Measurements from ENCODE around the gene FAM107A. TPM values are rescaled to one million over a fixed set of nuclear protein-coding genes. Genes with fewer than 3 reads are reported as not detected.

The FAM107A gene
- total and polyA plus RNA-seq, 2 of the 13 experiments (the other 11 are each of a cell fraction or from before 2014, with no cell fraction given): not detected

DNA sequence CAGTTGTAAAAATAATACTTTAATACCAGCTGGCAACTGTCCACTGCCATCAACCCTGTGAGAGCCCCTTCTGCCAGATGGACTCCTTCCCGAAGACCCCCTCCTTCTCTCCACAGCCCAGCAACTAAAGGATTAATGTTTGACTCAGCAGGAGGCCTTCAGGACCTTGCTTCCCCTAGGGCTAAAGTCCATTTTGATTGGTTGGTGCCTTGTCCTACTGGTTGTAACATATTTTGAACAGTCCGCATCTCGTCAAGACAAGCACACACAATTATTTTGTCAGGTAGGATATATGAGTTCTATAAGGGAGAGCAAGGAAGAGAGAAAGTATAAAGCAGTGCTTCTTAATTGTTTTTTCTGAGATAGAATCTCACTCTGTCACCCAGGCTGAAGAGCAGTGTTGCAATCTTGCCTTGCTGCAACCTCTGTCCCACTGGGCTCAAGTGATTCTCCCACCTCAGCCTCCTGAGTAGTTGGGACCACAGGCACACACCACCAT, 58.9 kb downstream of the FAM107A start (continued):
- TF ChIP-seq ATF7-NPFF (CRISPR knock-in tag; IDR thresholded peaks at IDR 0.05; ENCODE audit: low read depth) (no peak), KDM6A (CRISPR knock-in tag; IDR thresholded peaks at IDR 0.05; ENCODE audit: low read depth) (peak; percentile 49; the same call in 1 of the 2 replicates), ZNF44 (CRISPR knock-in tag; IDR thresholded peaks at IDR 0.05) (no peak), MAFG (CRISPR knock-in tag; IDR thresholded peaks at IDR 0.05) (no peak), SRSF1 (optimal IDR thresholded peaks at IDR 0.05; ENCODE audit: low read depth, low read length) (no peak), NFRKB (IDR thresholded peaks at IDR 0.05) (no peak), MXD4 (CRISPR knock-in tag; IDR thresholded peaks at IDR 0.05) (no peak), SMAD1 (CRISPR knock-in tag; IDR thresholded peaks at IDR 0.05; ENCODE audit: borderline replicate concordance, low read depth) (no peak), ZNF75D (CRISPR knock-in tag; IDR thresholded peaks at IDR 0.05; ENCODE audit: borderline replicate concordance) (no peak), CHCHD3 (CRISPR knock-in tag; IDR thresholded peaks at IDR 0.05) (no peak), ZNF441 (CRISPR knock-in tag; IDR thresholded peaks at IDR 0.05; ENCODE audit: borderline replicate concordance) (no peak), ZNF263 (CRISPR knock-in tag; IDR thresholded peaks at IDR 0.05) (no peak), FOXC1 (CRISPR knock-in tag; IDR thresholded peaks at IDR 0.05; ENCODE audit: borderline replicate concordance) (no peak), ZNF552 (CRISPR knock-in tag; IDR thresholded peaks at IDR 0.05; ENCODE audit: borderline replicate concordance) (no peak), MATR3 (CRISPR knock-in tag; IDR thresholded peaks at IDR 0.05) (no peak), KDM5B (CRISPR knock-in tag; IDR thresholded peaks at IDR 0.05; ENCODE audit: borderline replicate concordance) (no peak), ZNF292 (CRISPR knock-in tag; IDR thresholded peaks at IDR 0.05; ENCODE audit: borderline replicate concordance, low read depth) (no peak), SP140L (CRISPR knock-in tag; IDR thresholded peaks at IDR 0.05; ENCODE audit: borderline replicate concordance) (no peak)
- TF ChIP-seq, protein P1, sequence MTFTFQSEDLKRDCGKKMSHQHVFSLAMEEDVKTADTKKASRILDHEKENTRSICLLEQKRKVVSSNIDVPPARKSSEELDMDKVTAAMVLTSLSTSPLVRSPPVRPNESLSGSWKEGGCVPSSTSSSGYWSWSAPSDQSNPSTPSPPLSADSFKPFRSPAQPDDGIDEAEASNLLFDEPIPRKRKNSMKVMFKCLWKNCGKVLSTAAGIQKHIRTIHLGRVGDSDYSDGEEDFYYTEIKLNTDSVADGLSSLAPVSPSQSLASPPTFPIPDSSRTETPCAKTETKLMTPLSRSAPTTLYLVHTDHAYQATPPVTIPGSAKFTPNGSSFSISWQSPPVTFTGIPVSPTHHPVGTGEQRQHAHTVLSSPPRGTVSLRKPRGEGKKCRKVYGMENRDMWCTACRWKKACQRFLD (CRISPR knock-in tag; IDR thresholded peaks at IDR 0.05; ENCODE audit: borderline replicate concordance): no peak
- TF ChIP-seq, protein P2, sequence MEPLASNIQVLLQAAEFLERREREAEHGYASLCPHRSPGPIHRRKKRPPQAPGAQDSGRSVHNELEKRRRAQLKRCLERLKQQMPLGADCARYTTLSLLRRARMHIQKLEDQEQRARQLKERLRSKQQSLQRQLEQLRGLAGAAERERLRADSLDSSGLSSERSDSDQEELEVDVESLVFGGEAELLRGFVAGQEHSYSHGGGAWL (CRISPR knock-in tag; IDR thresholded peaks at IDR 0.05): no peak
- TF ChIP-seq, protein P3, sequence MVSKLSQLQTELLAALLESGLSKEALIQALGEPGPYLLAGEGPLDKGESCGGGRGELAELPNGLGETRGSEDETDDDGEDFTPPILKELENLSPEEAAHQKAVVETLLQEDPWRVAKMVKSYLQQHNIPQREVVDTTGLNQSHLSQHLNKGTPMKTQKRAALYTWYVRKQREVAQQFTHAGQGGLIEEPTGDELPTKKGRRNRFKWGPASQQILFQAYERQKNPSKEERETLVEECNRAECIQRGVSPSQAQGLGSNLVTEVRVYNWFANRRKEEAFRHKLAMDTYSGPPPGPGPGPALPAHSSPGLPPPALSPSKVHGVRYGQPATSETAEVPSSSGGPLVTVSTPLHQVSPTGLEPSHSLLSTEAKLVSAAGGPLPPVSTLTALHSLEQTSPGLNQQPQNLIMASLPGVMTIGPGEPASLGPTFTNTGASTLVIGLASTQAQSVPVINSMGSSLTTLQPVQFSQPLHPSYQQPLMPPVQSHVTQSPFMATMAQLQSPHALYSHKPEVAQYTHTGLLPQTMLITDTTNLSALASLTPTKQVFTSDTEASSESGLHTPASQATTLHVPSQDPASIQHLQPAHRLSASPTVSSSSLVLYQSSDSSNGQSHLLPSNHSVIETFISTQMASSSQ (IDR thresholded peaks at IDR 0.05; ENCODE audit: low read depth): peak; percentile 87
- TF ChIP-seq, protein P3 (CRISPR knock-in tag; IDR thresholded peaks at IDR 0.05; ENCODE audit: borderline replicate concordance): peak; percentile 80; the same call in 1 of the 2 replicates
- TF ChIP-seq, protein P4, sequence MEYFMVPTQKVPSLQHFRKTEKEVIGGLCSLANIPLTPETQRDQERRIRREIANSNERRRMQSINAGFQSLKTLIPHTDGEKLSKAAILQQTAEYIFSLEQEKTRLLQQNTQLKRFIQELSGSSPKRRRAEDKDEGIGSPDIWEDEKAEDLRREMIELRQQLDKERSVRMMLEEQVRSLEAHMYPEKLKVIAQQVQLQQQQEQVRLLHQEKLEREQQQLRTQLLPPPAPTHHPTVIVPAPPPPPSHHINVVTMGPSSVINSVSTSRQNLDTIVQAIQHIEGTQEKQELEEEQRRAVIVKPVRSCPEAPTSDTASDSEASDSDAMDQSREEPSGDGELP (IDR thresholded peaks at IDR 0.05; ENCODE audit: borderline replicate concordance, low read depth): peak; percentile 37; the same call in 1 of the 2 replicates
- TF ChIP-seq, protein P5, sequence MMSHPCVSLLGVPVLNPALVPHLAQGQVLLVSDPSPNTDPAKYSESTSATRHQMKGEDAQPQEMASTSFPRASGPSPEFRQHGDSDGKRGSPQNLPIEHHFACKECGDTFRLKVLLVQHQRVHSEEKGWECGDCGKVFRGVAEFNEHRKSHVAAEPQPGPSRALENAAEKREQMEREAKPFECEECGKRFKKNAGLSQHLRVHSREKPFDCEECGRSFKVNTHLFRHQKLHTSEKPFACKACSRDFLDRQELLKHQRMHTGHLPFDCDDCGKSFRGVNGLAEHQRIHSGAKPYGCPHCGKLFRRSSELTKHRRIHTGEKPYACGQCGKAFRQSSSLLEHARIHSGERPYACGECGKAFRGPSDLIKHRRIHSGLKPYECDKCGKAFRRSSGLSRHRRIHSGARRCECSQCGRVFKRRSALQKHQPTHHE (CRISPR knock-in tag; IDR thresholded peaks at IDR 0.05; ENCODE audit: borderline replicate concordance): no peak

All from HepG2 (cell line).